Panc1 (cell line): ENCODE results near the gene SLC12A5.
A peak's percentile ranks its signal among the peaks of the same experiment; 100 is the strongest.

Source experiments
- CTCF ChIP-seq: fragments of 450-650 bp; IDR thresholded peaks from 2 replicates; pipeline ENCODE4 v1.5.1; 2017; ENCODE audit warnings: mild to moderate bottlenecking
- POLR2AphosphoS5 ChIP-seq: IDR thresholded peaks from 2 replicates; pipeline ENCODE4 v1.6.1; 2012; ENCODE audit warnings: mild to moderate bottlenecking, low read depth, low read length, moderate library complexity
- TCF7L2 ChIP-seq: IDR thresholded peaks from 2 replicates; pipeline ENCODE4 v1.6.1; 2011; ENCODE audit warnings: mild to moderate bottlenecking, low read depth, low read length, inconsistent platforms

GRCh38 chr20:46021361-46022359 is 7.4 kb upstream of the SLC12A5 start:
- TF ChIP-seq TCF7L2: no peak
- TF ChIP-seq CTCF: peak; percentile 54
- no peak for TF ChIP-seq POLR2AphosphoS5
